SU-DHL-6 (cell line): Measurements from ENCODE around the gene COL6A2.

ENCODE experiments used
- EZH2phosphoT487 ChIP-seq: fragments of 200-600 bp; sonication (generic), shearing (Covaris generic); conservative IDR thresholded peaks from 2 replicates; pipeline ENCODE4 v1.6.1; 2018; ENCODE audit warnings: mild to moderate bottlenecking, antibody characterized with exemption, low read length, moderate library complexity, mixed read lengths
- TF ChIP-seq, protein P1 (sequence below): fragments of 200-600 bp; sonication (generic); IDR thresholded peaks from one replicate; pipeline ENCODE4 v1.5.1; 2017; ENCODE audit warnings: antibody characterized with exemption, mild to moderate bottlenecking, low read length, moderate library complexity; ENCODE audit not compliant: insufficient read depth, poor library complexity, severe bottlenecking

DNA sequence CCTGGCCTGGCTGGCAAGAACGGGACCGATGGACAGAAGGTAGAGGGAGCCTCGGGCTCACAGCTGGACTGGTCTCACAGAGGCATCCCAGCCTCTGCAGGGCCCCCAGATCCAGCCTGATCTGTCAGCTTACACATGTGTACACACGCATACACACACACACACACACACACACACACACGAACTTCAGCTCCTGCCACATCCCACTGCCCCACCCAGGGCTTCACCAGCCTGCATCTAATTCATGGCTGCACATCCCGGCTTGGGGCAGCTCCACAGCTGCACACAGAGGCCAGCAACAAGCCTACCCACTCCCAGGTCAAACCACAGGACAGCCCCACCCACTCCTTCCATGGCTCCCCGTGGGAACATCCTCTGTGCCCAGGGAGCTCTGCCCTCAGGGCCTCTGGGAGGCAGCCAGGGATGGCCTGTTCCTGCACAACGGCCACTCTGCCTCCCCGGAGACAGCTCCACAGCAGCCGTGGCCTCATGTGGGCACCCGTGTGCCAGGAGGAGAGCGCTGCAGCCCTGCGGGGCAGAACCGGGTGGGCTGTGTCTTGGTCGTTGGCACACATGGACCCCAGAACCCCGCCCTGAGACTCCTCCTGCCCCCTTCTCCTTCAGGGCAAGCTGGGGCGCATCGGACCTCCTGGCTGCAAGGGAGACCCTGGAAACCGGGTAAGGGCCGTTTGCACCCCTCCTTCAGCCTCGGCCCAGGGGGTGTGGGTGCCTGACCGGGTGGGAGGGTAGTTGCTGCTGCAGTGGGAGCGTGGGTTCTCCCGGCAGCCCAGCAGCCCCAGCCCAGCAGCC, 19.1 kb downstream of the COL6A2 start:
- TF ChIP-seq, protein P1, sequence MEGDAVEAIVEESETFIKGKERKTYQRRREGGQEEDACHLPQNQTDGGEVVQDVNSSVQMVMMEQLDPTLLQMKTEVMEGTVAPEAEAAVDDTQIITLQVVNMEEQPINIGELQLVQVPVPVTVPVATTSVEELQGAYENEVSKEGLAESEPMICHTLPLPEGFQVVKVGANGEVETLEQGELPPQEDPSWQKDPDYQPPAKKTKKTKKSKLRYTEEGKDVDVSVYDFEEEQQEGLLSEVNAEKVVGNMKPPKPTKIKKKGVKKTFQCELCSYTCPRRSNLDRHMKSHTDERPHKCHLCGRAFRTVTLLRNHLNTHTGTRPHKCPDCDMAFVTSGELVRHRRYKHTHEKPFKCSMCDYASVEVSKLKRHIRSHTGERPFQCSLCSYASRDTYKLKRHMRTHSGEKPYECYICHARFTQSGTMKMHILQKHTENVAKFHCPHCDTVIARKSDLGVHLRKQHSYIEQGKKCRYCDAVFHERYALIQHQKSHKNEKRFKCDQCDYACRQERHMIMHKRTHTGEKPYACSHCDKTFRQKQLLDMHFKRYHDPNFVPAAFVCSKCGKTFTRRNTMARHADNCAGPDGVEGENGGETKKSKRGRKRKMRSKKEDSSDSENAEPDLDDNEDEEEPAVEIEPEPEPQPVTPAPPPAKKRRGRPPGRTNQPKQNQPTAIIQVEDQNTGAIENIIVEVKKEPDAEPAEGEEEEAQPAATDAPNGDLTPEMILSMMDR, result no peak
- TF ChIP-seq EZH2phosphoT487, result no peak
